Endothelial cell of umbilical vein (primary cell): ENCODE data around the gene ATP6V1G2. TPM values are rescaled to one million over a fixed set of nuclear protein-coding genes. Genes with fewer than 3 reads are reported as not detected.

Experiments
- BruUV-seq: library from RNA; stranded (reverse); fragments of 400-500 nt; replicated peaks from 2 replicates; lab custom pipeline; 2021; lab: Mats Ljungman, UMichigan
- CTCF ChIA-PET: fragments of 300-600, 350-600 bp; sonication (Branson Sonifier 250); formaldehyde crosslinking; loops from one replicate; lab custom pipeline; 2021; ENCODE audit warnings: antibody characterized with exemption, inconsistent platforms; lab: Charles Lee
- POLR2A ChIA-PET: fragments of 300-600, 350-600 bp; sonication (Branson Sonifier 250); formaldehyde crosslinking; loops from one replicate; lab custom pipeline; 2021; ENCODE audit warnings: antibody characterized with exemption, inconsistent platforms; lab: Charles Lee
- DNase-seq: peaks from one replicate; pipeline ENCODE4 v3.0.0-alpha.2; 2011; ENCODE audit warnings: low read depth, low spot score
- FAIRE-seq: peaks from 2 replicates; lab custom pipeline; 2011; peaks lifted over from hg19 to GRCh38; lab: Jason Lieb, UNC
- H2AFZ ChIP-seq: 2 replicates; pipeline ENCODE4 v1.6.0; 2012; ENCODE audit warnings: low read depth, low read length, control low read depth, inconsistent platforms
- H3K27ac ChIP-seq: 2 replicates; pipeline ENCODE4 v1.5.1; 2011; ENCODE audit warnings: low read depth, mild to moderate bottlenecking, control low read depth, low read length, moderate library complexity; ENCODE audit not compliant: insufficient read depth
- H3K27me3 ChIP-seq, 2 experiments: 2 replicates each; pipeline versions ENCODE4 v1.6.0 to v1.6.1; 2011; ENCODE audit warnings: low read length in 2 of 2, mixed read lengths in 1 of 2; ENCODE audit not compliant: control insufficient read depth in 2 of 2, insufficient read depth in 2 of 2
- H3K36me3 ChIP-seq, 2 experiments: 2 replicates in 1 of 2; 3 replicates in 1 of 2; pipeline ENCODE4 v1.5.1; 2011; ENCODE audit warnings: low read length in 2 of 2, mild to moderate bottlenecking in 1 of 2, moderate library complexity in 1 of 2; ENCODE audit not compliant: control insufficient read depth in 2 of 2, insufficient read depth in 2 of 2; ENCODE audit errors: extremely low read depth in 1 of 2
- H3K4me1 ChIP-seq: 3 replicates; pipeline ENCODE4 v1.5.1; 2011; ENCODE audit warnings: mild to moderate bottlenecking, low read length; ENCODE audit not compliant: control insufficient read depth, insufficient read depth; ENCODE audit errors: extremely low read depth
- H3K4me2 ChIP-seq: 2 replicates; pipeline ENCODE4 v1.6.1; 2011; ENCODE audit warnings: low read length, control low read depth, mixed read lengths; ENCODE audit not compliant: insufficient read depth
- H3K4me3 ChIP-seq, 3 experiments: fragments of 200-600 bp in 1 of 3; sonication (generic), shearing (Covaris generic) in 1 of 3; replicated peaks in 1 of 3; 2 replicates each; pipeline ENCODE4 v1.5.1; 2011 to 2016; ENCODE audit warnings: control low read depth in 3 of 3, low read length in 3 of 3, mild to moderate bottlenecking in 2 of 3, inconsistent platforms in 1 of 3, low read depth in 1 of 3, moderate library complexity in 1 of 3; ENCODE audit not compliant: insufficient read depth in 1 of 3
- H3K79me2 ChIP-seq: 2 replicates; pipeline ENCODE4 v1.6.0; 2012; ENCODE audit warnings: low read length, inconsistent platforms; ENCODE audit not compliant: control insufficient read depth, insufficient read depth
- H3K9ac ChIP-seq: replicated peaks from 2 replicates; pipeline ENCODE3; 2011; ENCODE audit warnings: low read length, control low read depth; ENCODE audit not compliant: insufficient read depth; ENCODE audit errors: extremely low read depth
- H3K9me1 ChIP-seq: replicated peaks from 3 replicates; pipeline ENCODE4 v1.6.0; 2011; ENCODE audit warnings: mild to moderate bottlenecking, low read length; ENCODE audit not compliant: control insufficient read depth, insufficient read depth; ENCODE audit errors: extremely low read depth
- H3K9me3 ChIP-seq: replicated peaks from 2 replicates; pipeline ENCODE4 v1.5.1; 2012; ENCODE audit warnings: low read length, inconsistent platforms; ENCODE audit not compliant: control insufficient read depth, insufficient read depth
- H4K20me1 ChIP-seq: replicated peaks from 2 replicates; pipeline ENCODE3; 2011; ENCODE audit warnings: mild to moderate bottlenecking, low read length; ENCODE audit not compliant: control insufficient read depth, insufficient read depth; ENCODE audit errors: extremely low read depth
- EZH2 ChIP-seq: IDR thresholded peaks from 2 replicates; pipeline ENCODE4 v1.6.1; 2012; ENCODE audit warnings: borderline replicate concordance, low read depth, mild to moderate bottlenecking, moderate library complexity, low read length, inconsistent platforms; ENCODE audit not compliant: severe bottlenecking
- GATA2 ChIP-seq: IDR thresholded peaks from 2 replicates; pipeline ENCODE4 v1.7.0; 2011; ENCODE audit warnings: low read depth, mild to moderate bottlenecking, moderate library complexity, mixed read lengths, low read length; ENCODE audit not compliant: insufficient read length, insufficient read depth
- JUN ChIP-seq: IDR thresholded peaks from 2 replicates; pipeline ENCODE4 v1.6.1; 2011; ENCODE audit warnings: borderline replicate concordance, low read depth; ENCODE audit not compliant: insufficient read length, insufficient read depth
- MYC ChIP-seq: IDR thresholded peaks from one replicate; pipeline ENCODE4 v1.6.1; 2011; ENCODE audit warnings: mild to moderate bottlenecking, low read depth, low read length
- POLR2A ChIP-seq: IDR thresholded peaks from 2 replicates; pipeline ENCODE4 v1.6.1; 2012; ENCODE audit warnings: low read depth, mild to moderate bottlenecking, control low read depth, low read length
- dilution Hi-C: fragments of 300-500 bp; cut with MboI; formaldehyde crosslinking; loops from one replicate; pipeline ENCODE4 v1.15.0; 2019; ENCODE audit warnings: low sequenced_read_pairs; ENCODE audit not compliant: extremely low pct_ligation_motif_present
- intact Hi-C: fragments of 100-400 bp; cut with micrococcal nuclease; formaldehyde crosslinking; loops from one replicate; pipeline ENCODE4 v1.10.0; 2022
- polyA plus RNA-seq, 4 experiments: library from polyadenylated mRNA; depleted of rRNA in 3 of 4; stranded (reverse) in 3 of 4; unstranded in 1 of 4; fragments of >200 nt; gene quantifications; 2 replicates each; pipeline versions ENCODE4 v1.2.1 to v1.2.3, GENCODE V29; 2011 to 2012; ENCODE audit warnings: missing spikeins in 1 of 4
- total RNA-seq: library from RNA; stranded (reverse); gene quantifications from 2 replicates; pipeline ENCODE4 v1.2.3, GENCODE V29; 2021
- TF ChIP-seq, protein P1 (sequence below), 2 donors: IDR thresholded peaks; 1 replicate in 1 of 2; 2 replicates in 1 of 2; pipeline ENCODE4 v1.5.1; 2011; ENCODE audit warnings: low read length in 2 of 2, mild to moderate bottlenecking in 2 of 2, moderate library complexity in 2 of 2, control low read depth in 1 of 2, inconsistent platforms in 1 of 2, low read depth in 1 of 2; ENCODE audit not compliant: insufficient read depth in 1 of 2; ENCODE audit errors: extremely low read depth in 1 of 2

The ATP6V1G2 gene
- total and polyA plus RNA-seq, 2 donors (not counting 3 experiments of a cell fraction or from before 2014, with no cell fraction given), result 0.70 to 0.84 TPM

- BruUV-seq, result no TSS peak
Measured at GRCh38 chr6:31521835-31522234, 24.6 kb downstream of the ATP6V1G2 start.

More at GRCh38 chr6:31521835-31522234, 24.6 kb downstream of the ATP6V1G2 start:
- no peaks in the 10 kb centered on the region for H4K20me1 ChIP-seq
- H2AFZ ChIP-seq, result no peak overlapping the region
- H3K4me2 ChIP-seq, result no peak overlapping the region
- dilution Hi-C loops, result no loop called here
- no peaks in the 10 kb centered on the region for H3K79me2 ChIP-seq
- intact Hi-C loops, result no loop called here
- H3K27ac ChIP-seq, result no peak overlapping the region
- no peak overlapping the region for H3K9ac ChIP-seq
- POLR2A ChIA-PET, result no interaction called here
- FAIRE-seq, result no peak
- CTCF ChIA-PET, result no interaction called here
- TF ChIP-seq GATA2, result no peak
- TF ChIP-seq, protein P1, sequence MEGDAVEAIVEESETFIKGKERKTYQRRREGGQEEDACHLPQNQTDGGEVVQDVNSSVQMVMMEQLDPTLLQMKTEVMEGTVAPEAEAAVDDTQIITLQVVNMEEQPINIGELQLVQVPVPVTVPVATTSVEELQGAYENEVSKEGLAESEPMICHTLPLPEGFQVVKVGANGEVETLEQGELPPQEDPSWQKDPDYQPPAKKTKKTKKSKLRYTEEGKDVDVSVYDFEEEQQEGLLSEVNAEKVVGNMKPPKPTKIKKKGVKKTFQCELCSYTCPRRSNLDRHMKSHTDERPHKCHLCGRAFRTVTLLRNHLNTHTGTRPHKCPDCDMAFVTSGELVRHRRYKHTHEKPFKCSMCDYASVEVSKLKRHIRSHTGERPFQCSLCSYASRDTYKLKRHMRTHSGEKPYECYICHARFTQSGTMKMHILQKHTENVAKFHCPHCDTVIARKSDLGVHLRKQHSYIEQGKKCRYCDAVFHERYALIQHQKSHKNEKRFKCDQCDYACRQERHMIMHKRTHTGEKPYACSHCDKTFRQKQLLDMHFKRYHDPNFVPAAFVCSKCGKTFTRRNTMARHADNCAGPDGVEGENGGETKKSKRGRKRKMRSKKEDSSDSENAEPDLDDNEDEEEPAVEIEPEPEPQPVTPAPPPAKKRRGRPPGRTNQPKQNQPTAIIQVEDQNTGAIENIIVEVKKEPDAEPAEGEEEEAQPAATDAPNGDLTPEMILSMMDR (IDR thresholded peaks at IDR 0.05; ENCODE audit: extremely low read depth in 1 of 2, insufficient read depth in 1 of 2, low read depth in 1 of 2, low read length in 2 of 2), result no peak
- TF ChIP-seq MYC, result no peak
- no peak for TF ChIP-seq JUN
- TF ChIP-seq POLR2A, result no peak
- TF ChIP-seq EZH2, result no peak
- no peaks in the 10 kb centered on the region for H3K27me3 ChIP-seq
- H3K4me3 ChIP-seq, result no peak overlapping the region
- no peaks in the 10 kb centered on the region for H3K36me3 ChIP-seq
- H3K4me1 ChIP-seq, result peaks cover 17% of the 10 kb centered on the region
- no peak for DNase-seq
- H3K9me3 ChIP-seq, result no peaks in the 10 kb centered on the region
- no peaks in the 10 kb centered on the region for H3K9me1 ChIP-seq
